Stimulated activated CD4-positive, alpha-beta T cell treated with anti-CD3 and anti-CD28 coated beads, Interleukin-2, amount 100 ng/mL, for 24 hours (primary cell): Measurements from ENCODE around the gene CTCF.
"Not testable (repeated sequence)": the region's sequence is repeated elsewhere in the genome, so short reads cannot be mapped to it uniquely, and the experiment has no call there.

Experiments
- DNase-seq, 2 donors: peaks; one replicate each; pipeline ENCODE4 v3.0.0-alpha.2; 2020

Gene CTCF, protein sequence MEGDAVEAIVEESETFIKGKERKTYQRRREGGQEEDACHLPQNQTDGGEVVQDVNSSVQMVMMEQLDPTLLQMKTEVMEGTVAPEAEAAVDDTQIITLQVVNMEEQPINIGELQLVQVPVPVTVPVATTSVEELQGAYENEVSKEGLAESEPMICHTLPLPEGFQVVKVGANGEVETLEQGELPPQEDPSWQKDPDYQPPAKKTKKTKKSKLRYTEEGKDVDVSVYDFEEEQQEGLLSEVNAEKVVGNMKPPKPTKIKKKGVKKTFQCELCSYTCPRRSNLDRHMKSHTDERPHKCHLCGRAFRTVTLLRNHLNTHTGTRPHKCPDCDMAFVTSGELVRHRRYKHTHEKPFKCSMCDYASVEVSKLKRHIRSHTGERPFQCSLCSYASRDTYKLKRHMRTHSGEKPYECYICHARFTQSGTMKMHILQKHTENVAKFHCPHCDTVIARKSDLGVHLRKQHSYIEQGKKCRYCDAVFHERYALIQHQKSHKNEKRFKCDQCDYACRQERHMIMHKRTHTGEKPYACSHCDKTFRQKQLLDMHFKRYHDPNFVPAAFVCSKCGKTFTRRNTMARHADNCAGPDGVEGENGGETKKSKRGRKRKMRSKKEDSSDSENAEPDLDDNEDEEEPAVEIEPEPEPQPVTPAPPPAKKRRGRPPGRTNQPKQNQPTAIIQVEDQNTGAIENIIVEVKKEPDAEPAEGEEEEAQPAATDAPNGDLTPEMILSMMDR

DNA sequence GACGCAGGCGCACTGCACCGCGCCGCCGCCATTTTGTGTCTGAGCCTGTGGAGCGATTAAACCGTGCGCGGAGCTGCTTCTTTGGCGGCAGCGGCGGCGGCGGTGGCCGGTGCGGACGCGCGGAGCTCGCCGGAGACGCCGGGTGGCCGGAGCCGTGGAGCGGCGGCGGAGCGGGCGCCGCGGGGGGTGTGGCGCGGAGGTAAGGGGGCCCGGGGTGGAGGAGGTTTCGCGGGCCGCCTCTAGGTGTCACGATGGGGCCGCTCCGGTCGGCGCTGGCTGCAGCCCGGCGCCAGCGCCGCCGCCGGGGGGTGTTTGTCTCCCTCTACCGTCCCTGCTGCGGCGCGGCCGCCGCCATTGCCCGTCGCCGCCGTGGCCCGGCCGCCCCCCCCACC is at the start of gene CTCF:
Gene CTCF (plus strand): TSS at position 1 of the 392 bp plus-strand sequence. CDS start 48,307 bp downstream, outside the sequence.
- DNase-seq = peak; percentile 80 to 82

DNA sequence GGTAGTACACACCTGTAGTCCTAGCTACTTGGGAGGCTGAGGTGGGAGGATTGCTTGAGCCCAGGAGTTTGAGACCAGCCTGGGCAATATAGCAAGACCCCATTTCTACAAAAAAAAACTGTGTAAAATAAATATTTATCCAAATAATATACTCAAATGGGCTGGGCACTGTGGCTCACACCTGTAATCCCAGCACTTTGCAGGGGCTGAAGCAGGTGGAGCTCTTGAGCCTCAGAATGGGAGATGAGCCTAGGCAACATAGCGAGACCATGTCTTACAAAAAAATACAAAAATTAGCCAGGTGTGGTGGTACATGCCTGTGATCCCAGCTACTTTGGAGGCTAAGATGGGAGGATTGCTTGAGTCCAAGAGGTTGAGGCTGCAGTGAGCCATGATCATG is 48.4 kb upstream of the CTCF start:
- not testable (repeated sequence) for DNase-seq

DNA sequence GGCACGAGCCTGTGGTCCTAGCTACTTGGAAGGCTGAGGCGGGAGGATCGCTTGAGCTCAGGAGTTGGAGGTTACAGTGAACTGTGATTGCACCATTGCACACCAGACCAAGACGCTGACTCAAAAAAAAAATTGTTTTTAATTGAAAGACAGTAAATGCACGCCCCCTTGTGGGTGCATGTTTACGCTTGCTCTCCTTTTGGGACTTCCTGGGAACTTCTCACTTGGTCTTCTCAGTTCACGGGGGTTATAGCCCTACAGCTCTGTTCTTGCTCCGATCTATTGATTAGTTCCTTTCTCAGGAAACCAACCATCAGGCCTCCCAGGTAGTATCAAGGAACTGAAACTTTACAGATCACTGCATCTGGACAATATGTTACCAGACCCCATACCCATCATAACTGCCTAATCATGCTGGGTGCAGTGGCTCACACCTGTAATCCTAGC is 47.9 kb upstream of the CTCF start:
- DNase-seq = peak; percentile 83 to 86

DNA sequence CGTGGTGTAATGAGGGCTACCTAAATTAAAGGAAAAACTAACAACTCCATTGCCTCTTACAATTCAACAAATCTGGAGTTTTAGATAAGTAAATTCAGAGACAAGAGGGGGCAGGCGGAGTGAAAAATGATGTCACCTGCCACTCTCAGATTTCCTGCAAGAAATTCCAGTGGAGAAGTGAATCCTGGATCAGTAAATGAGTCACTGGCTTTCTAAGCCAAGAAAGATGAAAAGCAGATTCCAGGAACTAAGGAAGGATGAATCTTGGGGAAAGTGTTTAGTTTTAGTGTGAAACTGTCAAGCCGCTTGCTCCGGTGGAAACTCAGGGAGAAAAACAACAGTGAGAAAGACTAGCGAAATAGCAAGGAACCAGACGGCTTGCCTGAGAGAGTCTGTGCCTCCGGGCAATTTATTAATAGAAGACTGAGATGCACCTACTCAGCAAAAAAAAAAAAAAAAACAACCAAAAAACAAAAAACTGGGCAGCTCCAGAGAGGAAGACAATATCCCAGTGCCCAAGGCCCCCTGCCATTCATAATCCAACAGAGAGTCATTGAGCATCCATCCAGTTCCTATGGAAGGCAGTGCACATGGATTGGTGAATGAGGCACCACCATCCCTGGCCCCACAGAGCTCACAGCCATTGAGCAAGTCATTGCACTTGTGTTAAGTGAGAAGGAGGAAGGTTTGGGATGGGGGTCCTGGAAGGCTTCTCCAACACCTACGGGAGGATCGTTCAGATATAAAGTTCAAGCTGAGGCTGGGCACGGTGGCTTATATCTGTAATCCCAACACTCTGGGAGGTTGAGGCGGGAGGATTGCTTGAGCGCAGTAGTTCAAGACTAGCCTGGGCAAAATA is 45.8 kb upstream of the CTCF start:
- DNase-seq = no peak

DNA sequence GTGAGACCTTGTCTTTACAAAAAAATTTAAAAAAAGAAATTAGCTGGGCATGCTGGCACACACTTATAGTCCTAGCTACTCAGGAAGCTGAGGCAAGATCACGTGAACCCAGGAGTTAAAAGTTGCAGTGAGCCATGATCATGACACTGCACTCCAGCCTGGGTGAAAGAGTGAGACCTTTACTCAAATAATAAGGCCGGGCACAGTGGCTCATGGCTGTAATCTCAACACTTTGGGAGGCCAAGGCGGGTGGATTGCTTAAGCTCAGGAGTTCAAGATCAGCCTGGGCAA is 45.2 kb upstream of the CTCF start:
- DNase-seq = no peak

DNA sequence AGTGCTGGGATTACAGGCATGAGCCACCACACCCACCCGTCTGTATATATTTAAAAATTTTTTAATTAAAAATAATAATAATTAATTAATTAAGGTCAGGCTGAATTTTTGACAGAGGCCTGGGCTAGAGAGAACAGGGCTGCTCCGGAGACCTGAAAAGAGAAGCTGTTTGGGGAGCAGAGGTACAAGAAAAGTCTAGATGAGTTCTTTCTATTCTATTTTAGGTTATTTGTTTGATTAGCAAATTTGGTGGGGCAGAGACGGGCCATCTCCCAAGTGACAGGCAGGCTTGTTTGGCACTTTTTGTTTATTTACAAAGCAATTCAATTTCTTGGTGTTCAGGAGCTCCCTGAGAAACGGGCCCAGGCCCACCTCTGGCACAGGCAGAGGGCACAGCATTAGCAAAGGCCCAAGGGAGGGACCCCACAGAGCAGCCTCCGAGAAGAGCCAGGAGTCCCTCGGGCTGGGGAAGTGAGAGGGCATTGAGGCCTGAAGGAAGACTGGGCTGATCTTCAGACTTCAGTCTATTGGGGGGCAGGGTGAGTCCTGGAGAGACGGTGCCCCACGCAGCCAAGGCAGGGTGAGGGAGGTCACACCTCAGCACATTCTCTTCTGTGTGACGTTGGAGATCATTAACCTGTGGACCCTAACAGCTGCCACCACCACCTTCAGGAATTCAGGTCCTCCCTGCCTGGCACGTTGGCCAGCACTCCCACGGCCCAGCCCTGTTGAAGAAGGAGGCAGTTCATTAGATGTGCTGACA is 44.5 kb upstream of the CTCF start:
- DNase-seq = no peak

DNA sequence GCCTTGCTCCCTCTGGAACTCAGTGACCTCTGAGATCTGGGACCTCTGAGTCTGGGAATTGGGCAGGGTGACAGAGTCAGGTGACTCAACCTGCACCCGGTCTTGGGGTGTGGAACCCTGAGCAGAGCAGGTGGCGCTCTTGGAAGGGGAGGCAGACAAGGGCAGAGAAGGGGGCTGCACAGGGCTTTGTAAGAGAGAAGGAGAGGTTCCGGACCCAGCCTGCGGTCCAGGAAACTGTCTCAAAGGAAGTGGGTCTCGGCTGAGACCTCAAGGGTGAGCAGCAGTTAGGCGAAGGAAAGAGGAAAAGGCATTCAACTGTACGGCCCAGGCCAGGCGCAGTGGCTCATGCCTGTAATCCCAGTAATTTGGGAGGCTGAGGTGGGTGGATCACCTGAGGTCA is 43.6 kb upstream of the CTCF start:
- DNase-seq = no peak

DNA sequence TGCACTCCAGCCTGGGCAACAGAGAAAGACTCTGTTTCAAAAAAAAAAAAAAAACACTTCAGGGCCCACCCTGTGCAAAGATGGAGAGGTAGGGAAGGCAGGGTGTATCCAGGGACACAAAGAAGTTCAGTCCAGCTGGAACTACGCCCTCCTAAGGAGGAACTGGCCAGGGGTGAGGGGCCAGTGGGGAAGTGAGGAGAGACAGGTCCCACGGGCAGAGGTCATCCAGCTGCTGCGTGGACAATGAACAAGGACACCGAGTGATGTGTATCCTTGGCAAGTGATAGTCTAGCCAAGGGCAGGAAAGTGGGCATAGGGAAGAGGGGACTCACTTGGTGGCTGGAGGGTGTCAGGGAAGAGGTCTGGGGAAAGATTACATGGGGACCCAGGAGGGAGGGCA is 43.1 kb upstream of the CTCF start:
- DNase-seq = no peak

DNA sequence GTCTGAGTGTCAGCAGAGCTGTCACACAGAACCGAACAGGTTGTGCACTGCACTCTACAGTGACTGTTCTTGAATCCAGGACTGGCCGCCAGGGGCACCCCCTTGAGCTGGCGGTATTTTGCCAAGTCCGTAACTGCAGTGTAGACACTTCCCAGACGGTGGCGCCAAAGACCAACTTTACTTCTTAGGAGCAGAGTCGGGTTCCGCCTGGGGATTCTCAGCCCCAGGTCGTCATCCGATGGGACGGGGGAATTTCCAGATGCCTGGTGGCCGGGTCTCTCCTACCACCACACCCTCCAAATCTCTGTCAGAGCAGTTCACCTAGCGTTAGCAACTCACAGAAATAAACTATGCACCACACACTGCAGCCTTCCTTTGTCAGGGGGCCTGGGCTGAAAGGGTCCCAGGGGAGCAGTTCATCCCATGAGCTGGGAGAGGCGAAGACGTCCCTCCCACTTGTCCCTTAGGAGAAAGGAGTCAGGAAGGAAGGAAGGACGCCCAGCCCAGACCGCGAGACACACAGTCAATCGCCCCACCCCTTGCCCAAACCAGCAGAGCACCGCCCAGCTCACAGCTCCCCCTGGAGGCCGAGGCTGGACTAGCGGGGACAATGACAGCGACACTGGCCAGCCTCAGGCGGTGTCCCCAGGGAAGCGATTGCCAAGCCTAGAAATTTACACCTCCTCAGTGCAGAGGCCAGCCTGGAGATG is 41.1 kb upstream of the CTCF start:
- peak; percentile 99 to 100 for DNase-seq

DNA sequence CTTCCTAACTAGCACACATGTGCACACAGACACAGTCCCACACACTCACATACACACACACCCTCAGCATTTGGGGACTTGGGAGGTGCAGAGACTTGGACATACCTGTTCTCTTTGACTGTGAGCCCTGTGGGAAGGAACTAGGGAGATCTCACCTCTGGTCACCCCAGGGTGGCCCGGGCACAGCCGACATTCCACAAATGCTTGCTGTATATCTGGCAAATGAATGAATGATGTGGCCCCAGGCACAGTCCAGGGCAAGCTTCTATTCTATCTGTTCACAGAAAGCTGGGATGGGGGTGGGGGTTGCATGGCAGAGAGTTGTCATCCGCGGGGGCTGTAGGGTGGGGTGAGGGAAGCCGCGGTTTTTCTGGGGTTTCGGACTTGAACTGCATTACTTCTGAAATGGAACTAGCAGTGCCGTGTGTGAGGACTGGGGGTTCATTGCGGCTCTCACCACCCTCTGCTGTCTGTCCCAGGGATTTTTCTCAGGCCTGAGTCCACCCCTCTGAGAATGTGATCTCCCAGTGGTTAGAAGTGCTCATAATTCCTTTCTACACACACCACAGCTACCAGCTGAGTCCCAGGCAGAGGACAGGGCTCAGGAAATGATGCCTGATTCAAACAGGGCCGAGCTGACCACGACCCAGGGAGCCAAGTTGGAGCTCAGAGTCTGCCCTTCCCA is 37.0 kb upstream of the CTCF start:
- DNase-seq = no peak

DNA sequence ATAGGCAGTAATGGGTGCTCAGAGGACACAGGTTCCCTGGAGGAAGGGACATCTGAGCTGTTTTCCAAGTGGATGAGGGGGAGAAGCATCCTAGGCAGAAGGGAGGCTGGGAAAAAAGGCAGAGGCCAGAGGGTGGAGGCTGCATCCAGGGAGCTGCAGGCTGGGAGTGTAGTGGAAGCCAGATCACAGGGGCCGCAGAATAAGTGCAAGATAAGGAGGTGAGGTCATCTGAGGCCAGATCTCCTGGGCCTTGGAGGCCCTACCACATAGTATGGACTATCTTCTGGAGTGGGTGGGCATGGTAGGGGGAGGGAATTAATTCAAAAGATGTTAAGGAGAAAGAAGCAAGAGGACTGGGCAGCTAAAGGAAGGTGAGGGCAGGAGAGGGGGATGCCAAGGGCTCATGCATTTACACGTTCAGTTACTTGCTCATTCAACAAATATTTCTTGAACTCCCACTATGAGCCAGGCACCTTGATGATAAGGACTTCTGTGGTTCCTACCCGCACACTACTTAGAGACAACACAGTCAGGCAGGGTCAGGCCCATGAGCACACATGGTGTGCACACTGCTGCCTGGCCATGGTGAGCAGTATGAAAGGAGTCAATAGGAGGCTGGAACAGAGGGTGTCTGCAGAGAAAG is 36.1 kb upstream of the CTCF start:
- no peak for DNase-seq

DNA sequence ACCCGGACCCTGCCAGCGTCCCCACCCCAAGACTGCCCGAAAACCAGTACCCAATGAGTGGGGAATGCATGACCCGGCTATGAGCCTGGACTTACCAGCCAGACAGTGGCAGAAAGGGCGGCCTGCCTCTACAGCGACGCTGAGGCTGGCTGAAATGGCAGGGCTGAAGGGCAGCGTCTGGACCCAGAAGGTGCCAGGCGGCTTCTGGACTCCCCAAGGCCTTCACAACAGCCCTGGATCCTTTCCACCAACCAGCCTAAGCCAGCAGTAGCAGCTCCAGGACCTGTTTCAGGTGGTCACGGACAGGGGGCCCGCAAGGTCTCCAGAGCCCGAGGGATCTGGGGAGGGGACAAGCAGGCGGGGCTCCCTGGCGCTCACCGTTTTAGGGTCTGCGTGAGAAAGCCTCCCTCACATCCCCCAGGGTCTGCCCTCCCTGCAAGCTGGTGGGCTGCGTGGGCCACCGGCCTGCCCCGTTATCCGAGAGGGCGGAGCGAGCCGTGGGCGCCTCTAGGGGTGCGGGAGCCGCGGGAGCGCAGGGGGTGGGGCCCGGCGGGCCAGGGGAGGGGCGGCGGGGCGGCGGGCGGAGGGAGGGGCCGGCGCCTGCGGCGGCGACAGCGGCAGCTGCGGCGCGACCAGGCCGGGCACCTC is 34.0 kb upstream of the CTCF start, which contains the start of gene RIPOR1:
Gene RIPOR1 (plus strand): TSS at position 608 of the 648 bp plus-strand sequence. CDS start 9,618 bp downstream, outside the sequence.
- peak; percentile 51 to 68 for DNase-seq

DNA sequence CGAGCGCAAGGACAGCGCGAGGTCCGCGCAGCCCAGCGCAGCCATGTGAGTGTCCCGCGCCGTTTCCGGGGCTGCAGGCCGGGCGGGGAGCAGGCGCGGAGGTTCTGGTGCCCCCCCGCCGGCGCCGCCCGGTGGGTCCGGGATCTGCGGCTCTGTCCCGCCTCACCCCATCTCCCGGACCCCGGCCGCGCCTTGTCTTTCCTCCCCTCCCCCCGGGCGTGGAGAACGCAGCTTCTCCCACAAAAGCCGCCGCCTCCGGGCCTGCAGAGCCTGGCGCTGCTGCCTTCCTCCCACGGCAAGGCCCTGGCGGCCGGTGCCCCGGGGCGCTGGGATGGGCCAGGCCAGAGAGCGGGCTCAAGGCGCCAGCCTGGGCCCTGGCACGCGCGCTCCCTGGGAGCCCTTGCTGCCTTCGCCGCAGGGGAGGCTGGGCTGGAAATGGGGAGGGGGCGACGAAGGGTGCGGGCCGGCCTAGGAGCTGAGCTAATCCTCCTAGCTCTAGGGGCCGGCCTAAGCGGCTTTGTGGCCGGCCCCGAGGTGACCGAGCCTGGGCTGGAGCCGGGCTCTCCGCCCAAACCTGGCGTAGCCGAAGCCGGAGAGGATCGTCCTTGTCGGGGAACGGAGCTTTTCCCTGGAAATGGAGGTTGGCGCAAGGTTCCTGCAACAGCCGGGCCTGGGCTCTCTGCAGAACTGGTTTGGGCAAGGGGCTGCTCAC is 33.3 kb upstream of the CTCF start:
- DNase-seq = peak in 1 of 2 donors; percentile 47

DNA sequence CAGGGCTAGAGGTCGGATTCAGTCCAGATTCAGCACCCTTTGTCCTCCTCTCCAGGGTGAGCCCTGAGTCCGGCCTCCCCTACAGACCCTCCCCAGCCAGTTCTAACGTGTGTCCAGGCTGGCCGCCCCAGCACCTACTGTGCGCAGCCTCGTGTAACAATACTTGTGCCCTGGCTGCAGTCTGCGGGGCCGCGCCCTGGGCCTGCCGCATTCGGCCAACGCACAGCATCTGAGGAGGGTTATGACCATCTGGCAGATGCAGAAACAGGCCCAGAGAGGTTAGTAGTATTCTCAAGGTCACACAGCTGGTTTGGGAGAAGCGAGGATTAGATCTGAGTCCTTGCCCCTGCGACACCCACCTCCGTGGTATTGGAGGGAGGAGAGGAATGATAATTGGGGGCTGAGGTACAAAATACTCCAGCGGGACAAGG is 32.7 kb upstream of the CTCF start:
- DNase-seq = no peak

DNA sequence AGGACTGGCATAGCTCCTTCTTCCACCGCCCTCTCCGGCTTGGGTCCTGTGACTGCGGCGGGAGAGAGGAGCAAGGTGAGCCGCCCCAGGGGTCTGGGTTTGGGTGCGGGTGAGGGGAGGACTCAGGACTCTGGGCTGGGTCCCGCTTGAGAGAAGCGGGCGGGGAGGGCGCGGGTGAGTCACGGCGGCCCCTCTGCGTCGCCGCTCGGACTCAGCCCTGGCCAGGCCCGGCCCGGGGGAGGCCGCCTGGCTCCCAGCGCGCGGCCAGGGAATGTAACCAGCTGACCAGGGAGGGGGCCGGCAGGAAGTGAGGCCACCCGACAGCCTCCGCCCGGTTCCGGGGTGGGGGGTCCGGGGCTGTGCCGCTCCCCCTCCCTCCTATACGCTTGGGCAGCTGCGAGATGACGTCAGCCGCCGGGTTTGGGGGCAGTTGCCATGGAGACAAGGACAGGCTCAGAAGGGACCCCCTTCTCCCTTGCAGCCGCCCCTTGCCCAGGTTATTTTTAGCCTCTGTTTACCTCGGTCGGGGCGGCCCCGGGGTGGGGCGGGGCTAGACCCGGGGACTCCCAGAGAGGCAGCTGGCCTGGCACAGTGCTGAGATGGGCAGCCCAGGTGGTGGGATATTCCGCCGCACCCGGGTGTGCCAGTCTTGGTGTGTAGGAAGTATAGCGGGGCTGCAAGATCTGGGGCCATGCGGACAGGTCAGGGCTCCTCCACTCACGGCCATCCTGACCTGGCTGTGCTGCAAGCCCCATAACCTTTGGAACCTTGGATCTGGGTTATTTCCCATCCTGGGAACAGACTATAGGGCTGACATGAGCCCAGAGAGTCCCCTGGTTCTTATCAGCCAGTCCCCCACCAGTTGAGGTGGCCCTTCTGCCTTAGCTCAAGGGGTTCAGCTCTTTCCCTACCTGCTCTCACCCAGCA is 32.0 kb upstream of the CTCF start:
- DNase-seq = peak in 1 of 2 donors; percentile 29

DNA sequence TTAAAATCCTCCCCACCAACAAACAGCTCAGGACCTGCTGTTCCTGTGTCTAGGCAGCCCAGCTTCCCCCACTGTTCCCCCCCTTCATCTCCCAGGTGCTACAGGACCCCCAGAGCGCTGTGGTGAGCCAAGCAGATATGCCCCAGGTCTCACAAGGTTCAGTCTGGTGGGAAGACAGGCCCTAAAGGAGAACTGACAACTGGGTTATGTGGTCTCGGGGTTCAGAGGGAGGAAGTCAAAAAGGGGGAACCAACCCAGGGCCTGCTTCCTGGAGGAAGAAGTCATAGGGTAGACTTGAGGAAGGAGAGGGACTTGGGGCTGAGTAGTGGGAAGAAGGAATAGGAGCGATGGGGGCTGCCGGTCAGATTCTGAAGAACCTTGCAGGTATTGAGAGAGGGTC is 31.1 kb upstream of the CTCF start:
- no peak for DNase-seq

DNA sequence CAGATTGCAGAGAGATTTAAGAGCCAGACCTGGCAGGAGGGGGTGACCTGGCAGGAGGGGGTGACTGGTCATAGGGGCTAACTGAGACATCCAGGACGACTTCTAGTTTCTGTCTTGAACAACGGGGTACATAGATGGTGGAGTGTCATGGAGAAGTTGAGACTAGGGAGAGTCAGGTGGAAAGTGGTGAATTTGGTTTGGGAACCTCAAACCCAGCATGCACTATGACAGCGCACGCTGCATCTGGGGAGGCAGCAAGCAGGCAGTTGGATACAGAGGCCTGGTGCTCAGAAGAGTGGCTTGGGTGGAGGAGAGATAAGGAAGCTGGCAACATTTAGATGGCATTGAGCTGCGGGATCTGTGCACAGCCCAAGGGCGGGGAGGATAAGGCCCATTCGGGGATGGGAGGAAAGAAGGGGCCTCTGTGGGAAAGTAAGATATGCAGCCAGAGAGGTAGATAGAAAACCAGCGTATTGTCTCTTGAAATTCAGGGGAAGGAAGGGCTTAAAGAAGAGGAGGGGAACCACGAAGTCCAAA is 29.2 kb upstream of the CTCF start:
- no peak for DNase-seq

DNA sequence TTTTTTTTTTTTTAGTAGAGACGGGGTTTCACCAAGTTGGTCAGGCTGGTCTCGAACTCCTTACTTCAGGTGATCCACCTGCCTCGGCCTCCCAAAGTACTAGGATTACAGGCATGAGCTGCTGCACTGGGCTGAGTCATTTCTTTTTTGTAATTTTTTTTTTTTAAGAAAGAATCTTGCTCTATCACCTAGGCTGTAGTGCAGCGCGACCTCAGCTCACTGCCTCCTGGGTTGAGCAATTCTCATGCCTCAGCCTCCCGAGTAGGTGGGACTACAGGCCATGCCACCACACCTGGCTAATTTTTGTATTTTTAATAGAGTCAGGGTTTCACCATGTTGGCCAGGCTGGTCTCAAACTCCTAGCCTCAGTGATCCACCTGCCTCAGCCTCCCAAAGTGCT is 28.3 kb upstream of the CTCF start:
- DNase-seq = not testable (repeated sequence)
